HT-29 (cell line): ENCODE measurements around the gene STAG3. TPM values are rescaled to one million over a fixed set of nuclear protein-coding genes. Genes with fewer than 3 reads are reported as not detected.

Experiments
- DNase-seq: peaks from one replicate; pipeline ENCODE4 v3.0.0-alpha.2; 2015; ENCODE audit warnings: low spot score
- total RNA-seq: library from RNA; depleted of rRNA; stranded (reverse); fragments of >200 nt; shearing (Covaris generic); gene quantifications from 2 replicates; pipeline ENCODE4 v1.2.3, GENCODE V29; 2014

Gene STAG3
- total RNA-seq, 1 experiment from 2014 or later, result 0.05 TPM

GRCh38 chr7:100154651-100155491, 22.8 kb upstream of the STAG3 start:
- peak; percentile 81 for DNase-seq

- no peak for DNase-seq
Measured at GRCh38 chr7:100155553-100156317, 22.0 kb upstream of the STAG3 start.

- DNase-seq, result no peak
Measured at GRCh38 chr7:100156331-100157068, 21.2 kb upstream of the STAG3 start.

- DNase-seq, result no peak
Measured at GRCh38 chr7:100157069-100157333, 20.7 kb upstream of the STAG3 start.

GRCh38 chr7:100157334-100158228, 20.1 kb upstream of the STAG3 start:
- peak; percentile 60 for DNase-seq

GRCh38 chr7:100158229-100159098, 19.3 kb upstream of the STAG3 start, which contains the start of gene TRAPPC14:
TRAPPC14 (minus strand) TSS chr7:100158723; CDS start chr7:100158499, 224 bp downstream.
- peak; percentile 87 for DNase-seq

- DNase-seq, result no peak
Measured at GRCh38 chr7:100159099-100159623, 18.6 kb upstream of the STAG3 start.

- DNase-seq, result no peak
Measured at GRCh38 chr7:100160067-100160466, 17.7 kb upstream of the STAG3 start.

GRCh38 chr7:100163006-100163531, 14.6 kb upstream of the STAG3 start:
- peak; percentile 42 for DNase-seq

- no peak for DNase-seq
Measured at GRCh38 chr7:100163871-100164270, 13.8 kb upstream of the STAG3 start.

- no peak for DNase-seq
Measured at GRCh38 chr7:100166317-100166940, 11.3 kb upstream of the STAG3 start.

GRCh38 chr7:100166970-100167911, 10.5 kb upstream of the STAG3 start:
- no peak for DNase-seq

GRCh38 chr7:100167912-100168323, 9.8 kb upstream of the STAG3 start:
- no peak for DNase-seq

GRCh38 chr7:100169147-100169850, 8.4 kb upstream of the STAG3 start:
- no peak for DNase-seq

- no peak for DNase-seq
Measured at GRCh38 chr7:100170101-100170897, 7.4 kb upstream of the STAG3 start.

GRCh38 chr7:100171087-100171681, 6.5 kb upstream of the STAG3 start:
- DNase-seq, result no peak
